HCT116 (cell line): Measurements from ENCODE around the gene ARHGAP18. TPM values are rescaled to one million over a fixed set of nuclear protein-coding genes. Genes with fewer than 3 reads are reported as not detected.
A peak's percentile ranks its signal among the peaks of the same experiment; 100 is the strongest.

Experiments
- ATAC-seq: fragments of 200-7000 bp; cut with Tn5 transposase; 2 replicates; pipeline ENCODE4 v1.9.1; 2020; ENCODE audit warnings: mild to moderate bottlenecking, moderate library complexity
- BruUV-seq: library from RNA; stranded (reverse); fragments of 400-500 nt; replicated peaks from 2 replicates; lab custom pipeline; 2021; lab: Mats Ljungman, UMichigan
- CTCF ChIA-PET: fragments of 300-600 bp; sonication (Branson Sonifier 250); formaldehyde crosslinking; loops from one replicate; lab custom pipeline; 2021; ENCODE audit warnings: antibody characterized with exemption; lab: Charles Lee
- POLR2A ChIA-PET: fragments of 300-600, 350-600 bp; sonication (Branson Sonifier 250); formaldehyde crosslinking; loops from one replicate; lab custom pipeline; 2021; ENCODE audit warnings: antibody characterized with exemption; lab: Charles Lee
- RAD21 ChIA-PET, 2 experiments: fragments of 300-600 bp; sonication (Branson Sonifier 250); formaldehyde crosslinking; loops; one replicate each; lab custom pipeline; 2023; ENCODE audit warnings: low total read pairs in 2 of 2; ENCODE audit not compliant: uncharacterized antibody in 2 of 2, unreplicated experiment in 2 of 2, low non-redundant PET in 1 of 2; lab: Charles Lee
- DNase-seq: peaks from one replicate; pipeline ENCODE4 v3.0.0-alpha.2; 2010; ENCODE audit warnings: low read depth, low spot score
- H2AFZ ChIP-seq: fragments of 200-600 bp; shearing (Covaris generic), sonication (generic); 2 replicates; pipeline ENCODE4 v1.6.1; 2017; ENCODE audit warnings: low read depth, mixed run types, mixed read lengths, antibody characterized with exemption, low read length; ENCODE audit not compliant: poor library complexity, severe bottlenecking
- H3K27ac ChIP-seq: 2 replicates; pipeline ENCODE4 v1.5.1; 2012; ENCODE audit warnings: low read depth, low read length
- H3K27me3 ChIP-seq: fragments of 200-600 bp; sonication (generic); 2 replicates; pipeline ENCODE4 v1.6.1; 2016; ENCODE audit warnings: mixed run types, low read length, mixed read lengths; ENCODE audit not compliant: insufficient read depth
- H3K36me3 ChIP-seq, 2 experiments: fragments of 200-500 bp in 1 of 2; fragments of 200-600 bp in 1 of 2; sonication (Bioruptor generic) in 1 of 2; sonication (generic) in 1 of 2; 2 replicates each; pipeline versions ENCODE4 v1.5.1 to v1.6.1; 2014 to 2016; ENCODE audit warnings: low read length in 2 of 2, inconsistent platforms in 1 of 2, mixed read lengths in 1 of 2, mixed run types in 1 of 2; ENCODE audit not compliant: insufficient read depth in 2 of 2, control insufficient read depth in 1 of 2
- H3K4me1 ChIP-seq, 2 experiments: fragments of 200-600 bp in 1 of 2; sonication (generic) in 1 of 2; 2 replicates each; pipeline versions ENCODE4 v1.5.1 to v1.6.1; 2012 to 2017; ENCODE audit warnings: low read length in 2 of 2, inconsistent platforms in 1 of 2, mild to moderate bottlenecking in 1 of 2, mixed read lengths in 1 of 2, mixed run types in 1 of 2, moderate library complexity in 1 of 2; ENCODE audit not compliant: insufficient read depth in 2 of 2, control insufficient read depth in 1 of 2
- H3K4me2 ChIP-seq: fragments of 200-600 bp; sonication (generic); 2 replicates; pipeline ENCODE4 v1.6.1; 2017; ENCODE audit warnings: mixed run types, low read length, mixed read lengths
- H3K4me3 ChIP-seq, 2 experiments: fragments of 200-600 bp in 1 of 2; sonication (generic) in 1 of 2; replicated peaks in 1 of 2; 2 replicates each; pipeline ENCODE4 v1.5.1; 2011 to 2016; ENCODE audit warnings: low read length in 2 of 2, control low read depth in 1 of 2, low read depth in 1 of 2, mild to moderate bottlenecking in 1 of 2, mixed read lengths in 1 of 2, mixed run types in 1 of 2
- H3K79me2 ChIP-seq: fragments of 200-600 bp; sonication (generic); 2 replicates; pipeline ENCODE4 v1.6.1; 2017; ENCODE audit warnings: mild to moderate bottlenecking, mixed run types, low read length, moderate library complexity, mixed read lengths; ENCODE audit not compliant: insufficient read depth
- H3K9ac ChIP-seq: fragments of 200-600 bp; sonication (generic); 2 replicates; pipeline ENCODE4 v1.6.1; 2016; ENCODE audit warnings: low read length, mixed read lengths
- H3K9me2 ChIP-seq: fragments of 200-600 bp; sonication (generic), shearing (Covaris generic); 2 replicates; pipeline ENCODE4 v1.6.1; 2017; ENCODE audit warnings: mixed run types, mild to moderate bottlenecking, moderate library complexity; ENCODE audit not compliant: insufficient read depth
- H3K9me3 ChIP-seq, 2 experiments: fragments of 200-500 bp in 1 of 2; fragments of 200-600 bp in 1 of 2; sonication (Bioruptor generic) in 1 of 2; sonication (generic) in 1 of 2; 2 replicates each; pipeline ENCODE4 v1.6.1; 2014 to 2017; ENCODE audit warnings: low read length in 2 of 2, mixed read lengths in 2 of 2, inconsistent platforms in 1 of 2, low read depth in 1 of 2, mild to moderate bottlenecking in 1 of 2, mixed run types in 1 of 2, moderate library complexity in 1 of 2; ENCODE audit not compliant: control insufficient read depth in 1 of 2, insufficient read depth in 1 of 2
- H4K20me1 ChIP-seq: fragments of 200-600 bp; sonication (generic), shearing (Covaris generic); 2 replicates; pipeline ENCODE4 v1.6.1; 2017; ENCODE audit warnings: mixed run types, mild to moderate bottlenecking, moderate library complexity; ENCODE audit not compliant: insufficient read depth
- ELF1 ChIP-seq: IDR thresholded peaks from 2 replicates; pipeline ENCODE4 v1.6.1; 2012; ENCODE audit warnings: low read depth, borderline replicate concordance
- EZH2phosphoT487 ChIP-seq: fragments of 200-600 bp; IDR thresholded peaks from 2 replicates; pipeline ENCODE4 v1.6.1; 2018; ENCODE audit warnings: antibody characterized with exemption, borderline replicate concordance
- JUND ChIP-seq: IDR thresholded peaks from 2 replicates; pipeline ENCODE4 v1.6.1; 2012
- POLR2A ChIP-seq: IDR thresholded peaks from 2 replicates; pipeline ENCODE4 v1.7.0; 2011; ENCODE audit warnings: borderline replicate concordance; ENCODE audit not compliant: insufficient read depth, insufficient read length; ENCODE audit errors: extremely low read depth
- POLR2AphosphoS5 ChIP-seq: IDR thresholded peaks from 2 replicates; pipeline ENCODE4 v1.6.1; 2011; ENCODE audit warnings: mild to moderate bottlenecking, low read depth, low read length, moderate library complexity
- REST ChIP-seq: IDR thresholded peaks from 2 replicates; pipeline ENCODE4 v1.6.1; 2012; ENCODE audit warnings: low read depth
- SP1 ChIP-seq: IDR thresholded peaks from 2 replicates; pipeline ENCODE4 v1.6.1; 2012; ENCODE audit warnings: low read depth
- ZNF274 ChIP-seq: fragments of 200-500 bp; sonication (Bioruptor generic); IDR thresholded peaks from 2 replicates; pipeline ENCODE4 v1.6.1; 2014; ENCODE audit warnings: mild to moderate bottlenecking, low read depth, low read length, inconsistent platforms
- intact Hi-C: fragments of 100-400 bp; cut with micrococcal nuclease; formaldehyde crosslinking; loops from 2 replicates; pipeline ENCODE4 v1.10.0; 2022
- total RNA-seq: library from RNA; stranded (reverse); gene quantifications from one replicate; pipeline ENCODE4 v1.2.1, GENCODE V29; 2021; ENCODE audit not compliant: unreplicated experiment

Gene ARHGAP18
- total RNA-seq, 1 experiment from 2014 or later: 70.3 TPM

DNA sequence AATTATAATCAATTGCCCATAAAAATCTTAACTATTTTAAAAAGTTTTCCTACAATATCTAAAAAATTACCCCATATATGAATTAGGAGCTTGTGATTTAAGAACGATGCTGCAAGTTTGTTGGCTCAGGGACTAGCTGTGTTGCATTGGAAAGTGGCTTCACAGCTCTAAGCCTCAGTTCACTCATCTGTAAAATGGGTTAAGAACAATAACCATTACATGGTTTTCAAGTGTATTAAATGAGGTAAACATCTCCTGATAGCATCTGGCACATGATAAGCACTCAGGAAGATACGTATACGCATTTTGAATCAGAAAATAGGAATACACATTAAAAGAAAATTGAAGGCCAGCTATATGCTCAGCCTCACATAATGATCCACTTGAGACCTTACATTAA, 76.4 kb downstream of the ARHGAP18 start:
- RAD21 ChIA-PET: no interaction called here

GRCh38 chr6:129632172-129632613, 77.8 kb downstream of the ARHGAP18 start:
- Histone ChIP-seq H3K79me2 (no peaks in the 10 kb centered on the region), H3K27me3 (no peaks in the 10 kb centered on the region), H2AFZ (no peak overlapping the region), H3K9me3 (no peaks in the 10 kb centered on the region), H3K9me2 (no peaks in the 10 kb centered on the region), H3K36me3 (peaks cover 7 to 29% of the 10 kb centered on the region in 2 experiments; a peak in 3 of 4 replicates), H3K4me1 (peaks cover 8 to 20% of the 10 kb centered on the region in 2 experiments), H3K9ac (no peak overlapping the region), H3K4me3 (no peak overlapping the region), H3K4me2 (no peak overlapping the region), H3K27ac (peak overlapping the region; percentile 12; the same call in 1 of the 2 replicates), H4K20me1 (no peaks in the 10 kb centered on the region)
- POLR2A ChIA-PET: no interaction called here
- no peak for TF ChIP-seq POLR2A
- no peak for TF ChIP-seq JUND
- TF ChIP-seq REST: no peak
- no peak for TF ChIP-seq SP1
- no peak for TF ChIP-seq POLR2AphosphoS5
- TF ChIP-seq ZNF274: no peak
- DNase-seq (no peak), ATAC-seq (no peak)
- CTCF ChIA-PET: interaction anchor here (1.0 kb wide), 1 partner anchor 10 kb away, joined by 3 read pairs; no protein-coding TSS in a partner anchor
- intact Hi-C loops: no loop called here
- RAD21 ChIA-PET: no interaction called here
- no TSS peak for BruUV-seq

More for the DNA sequence above, 76.4 kb downstream of the ARHGAP18 start:
- no TSS peak for BruUV-seq
- Histone ChIP-seq H3K4me1 (peaks cover 12 to 33% of the 10 kb centered on the region in 2 experiments), H3K9ac (no peak overlapping the region), H3K9me2 (no peaks in the 10 kb centered on the region), H3K79me2 (no peaks in the 10 kb centered on the region), H3K9me3 (no peaks in the 10 kb centered on the region), H4K20me1 (no peaks in the 10 kb centered on the region), H3K27ac (no peak overlapping the region), H3K27me3 (no peaks in the 10 kb centered on the region), H3K4me2 (no peak overlapping the region), H3K4me3 (no peak overlapping the region), H3K36me3 (peaks cover 15 to 20% of the 10 kb centered on the region in 2 experiments; a peak in 2 of 4 replicates), H2AFZ (no peak overlapping the region)
- ATAC-seq (no peak), DNase-seq (no peak)
- TF ChIP-seq SP1 (no peak), ELF1 (no peak), EZH2phosphoT487 (no peak)
- ChIA-PET POLR2A (interaction anchor here (0.8 kb wide), 1 partner anchor 133 kb away, joined by 5 read pairs; no protein-coding TSS in a partner anchor), CTCF (interaction anchor here (1.0 kb wide), 1 partner anchor 12 kb away, joined by 3 read pairs; no protein-coding TSS in a partner anchor)
- intact Hi-C loops: no loop called here
